Fibroblast of pulmonary artery (primary cell): ENCODE data around the gene TPCN2.

Experiments used
- DNase-seq: peaks from one replicate; pipeline ENCODE4 v3.0.0-alpha.2; 2010; ENCODE audit warnings: low read depth
- H3K4me3 ChIP-seq: replicated peaks from 2 replicates; pipeline ENCODE4 v1.5.1; 2011; ENCODE audit warnings: low read depth, mild to moderate bottlenecking, control low read depth, low read length, moderate library complexity
- TF ChIP-seq, protein P1 (sequence below): IDR thresholded peaks from 2 replicates; pipeline ENCODE4 v1.5.1; 2011; ENCODE audit warnings: mild to moderate bottlenecking, control low read depth, low read length, inconsistent platforms; ENCODE audit errors: missing control alignments

TPCN2 gene

GRCh38 chr11:69121021-69121420, 72.3 kb downstream of the TPCN2 start:
- no peak for DNase-seq
- TF ChIP-seq, protein P1, sequence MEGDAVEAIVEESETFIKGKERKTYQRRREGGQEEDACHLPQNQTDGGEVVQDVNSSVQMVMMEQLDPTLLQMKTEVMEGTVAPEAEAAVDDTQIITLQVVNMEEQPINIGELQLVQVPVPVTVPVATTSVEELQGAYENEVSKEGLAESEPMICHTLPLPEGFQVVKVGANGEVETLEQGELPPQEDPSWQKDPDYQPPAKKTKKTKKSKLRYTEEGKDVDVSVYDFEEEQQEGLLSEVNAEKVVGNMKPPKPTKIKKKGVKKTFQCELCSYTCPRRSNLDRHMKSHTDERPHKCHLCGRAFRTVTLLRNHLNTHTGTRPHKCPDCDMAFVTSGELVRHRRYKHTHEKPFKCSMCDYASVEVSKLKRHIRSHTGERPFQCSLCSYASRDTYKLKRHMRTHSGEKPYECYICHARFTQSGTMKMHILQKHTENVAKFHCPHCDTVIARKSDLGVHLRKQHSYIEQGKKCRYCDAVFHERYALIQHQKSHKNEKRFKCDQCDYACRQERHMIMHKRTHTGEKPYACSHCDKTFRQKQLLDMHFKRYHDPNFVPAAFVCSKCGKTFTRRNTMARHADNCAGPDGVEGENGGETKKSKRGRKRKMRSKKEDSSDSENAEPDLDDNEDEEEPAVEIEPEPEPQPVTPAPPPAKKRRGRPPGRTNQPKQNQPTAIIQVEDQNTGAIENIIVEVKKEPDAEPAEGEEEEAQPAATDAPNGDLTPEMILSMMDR = no peak
- H3K4me3 ChIP-seq = no peak overlapping the region

DNA sequence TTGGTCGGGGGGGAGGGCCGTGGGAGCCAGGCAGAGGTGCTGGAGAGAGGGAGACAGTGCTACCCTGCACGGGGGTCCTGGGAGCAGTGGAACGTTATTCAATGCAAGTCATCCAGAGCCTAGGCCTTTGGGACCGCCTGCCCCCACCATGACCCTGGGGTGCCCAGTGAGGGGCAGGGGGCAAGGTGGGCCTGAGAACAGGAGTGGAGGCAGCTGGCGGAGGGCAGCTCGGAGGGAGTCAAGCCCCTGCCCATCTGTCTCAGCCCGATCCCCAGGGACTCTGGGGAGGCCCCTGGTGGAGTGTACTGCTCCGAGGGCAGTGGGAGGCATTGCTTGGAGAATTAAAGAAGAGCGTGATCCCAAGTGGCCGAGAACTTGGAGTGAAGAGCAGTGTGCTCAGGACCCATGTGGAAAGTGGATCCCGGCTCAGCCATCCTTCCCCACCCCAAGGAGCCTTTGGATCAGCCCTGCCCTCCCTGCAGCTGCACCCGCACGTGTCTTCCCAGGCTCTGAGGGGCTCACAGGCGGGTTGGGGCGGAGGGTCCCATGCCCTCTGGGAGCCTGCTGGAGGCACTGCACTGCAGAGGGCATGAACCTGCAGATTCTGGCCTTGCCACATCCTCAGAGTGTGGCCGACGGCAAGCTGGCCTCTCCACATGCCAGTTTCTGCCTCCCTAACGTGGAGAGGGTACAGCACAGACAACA, 73.0 kb downstream of the TPCN2 start:
- DNase-seq = no peak
- no peak overlapping the region for H3K4me3 ChIP-seq
- TF ChIP-seq, protein P1 = no peak

- no peak for DNase-seq
- H3K4me3 ChIP-seq = no peak overlapping the region
- TF ChIP-seq, protein P1 = no peak
Measured at GRCh38 chr11:69122326-69122629, 73.5 kb downstream of the TPCN2 start.

- peak; percentile 62 for DNase-seq
- no peak overlapping the region for H3K4me3 ChIP-seq
- TF ChIP-seq, protein P1 = no peak
Measured at GRCh38 chr11:69122630-69123431, 74.1 kb downstream of the TPCN2 start.

DNA sequence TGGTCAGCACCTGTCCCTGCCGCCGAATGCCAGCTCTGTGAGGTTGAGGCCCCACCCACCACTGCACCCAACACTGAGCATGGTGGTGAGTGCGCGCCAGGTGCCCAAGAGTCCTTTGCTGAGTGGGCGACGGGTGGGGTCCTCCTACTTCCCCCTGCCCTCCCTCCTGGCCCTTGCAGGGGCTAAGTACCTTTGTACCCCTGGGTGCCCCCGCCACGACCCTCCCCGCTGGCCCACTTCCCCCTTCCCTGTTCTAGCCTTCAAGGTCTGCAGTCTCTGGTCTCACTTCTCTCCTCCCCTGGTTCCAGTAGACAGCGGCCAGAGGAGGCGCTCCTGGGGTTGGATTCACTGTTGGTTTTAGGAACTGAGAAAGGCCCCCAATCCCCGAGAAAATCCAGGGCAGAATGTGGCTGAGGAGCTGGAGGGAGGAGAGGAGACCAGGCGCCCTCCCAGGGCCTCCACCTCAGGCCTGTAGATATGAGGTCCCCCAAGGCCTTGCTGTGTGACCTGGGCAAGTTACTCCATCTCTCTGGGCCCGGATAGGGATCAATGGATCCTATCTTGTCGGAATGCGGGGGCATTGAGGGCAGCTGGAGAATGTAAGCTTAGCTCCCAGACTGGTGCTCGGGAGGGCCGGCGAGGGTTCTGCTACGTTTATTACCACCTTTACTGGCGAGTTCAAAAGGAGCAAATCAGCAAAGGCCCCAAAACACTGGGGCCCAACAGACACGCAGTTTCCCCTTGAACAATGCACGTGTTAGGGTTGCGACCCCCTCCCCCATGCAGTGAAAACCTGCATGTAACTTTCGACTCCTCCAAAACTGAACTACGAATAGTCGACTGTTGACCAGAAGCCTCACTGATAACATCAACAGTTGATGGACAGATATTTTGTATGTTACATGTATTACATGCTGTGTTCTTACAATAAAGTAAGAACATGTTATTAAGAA, 75.1 kb downstream of the TPCN2 start:
- TF ChIP-seq, protein P1 = no peak
- no peak for DNase-seq
- H3K4me3 ChIP-seq = no peak overlapping the region

DNA sequence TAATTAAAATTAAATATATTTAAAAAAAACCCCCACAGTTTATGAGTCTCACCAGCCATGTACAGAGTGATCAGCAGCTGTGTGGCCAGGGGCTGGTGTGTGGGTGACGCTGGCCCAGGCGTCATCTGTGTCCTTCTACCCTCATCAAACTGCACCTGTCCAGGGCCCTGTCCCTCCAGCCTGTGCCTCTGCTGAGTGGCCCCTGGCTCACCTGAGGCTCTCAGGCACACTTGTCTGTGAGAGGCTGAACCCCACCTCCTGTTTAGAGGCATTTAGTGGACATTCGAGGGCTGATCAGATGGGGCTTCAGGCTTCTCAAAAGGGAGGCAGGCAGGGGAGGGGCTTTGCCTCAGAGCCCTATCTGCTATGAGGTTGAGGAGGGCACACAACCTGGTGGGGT, 77.1 kb downstream of the TPCN2 start:
- H3K4me3 ChIP-seq = no peak overlapping the region
- TF ChIP-seq, protein P1 = no peak
- no peak for DNase-seq
